ENCODE data around the gene CRYL1. TPM values are rescaled to one million over a fixed set of nuclear protein-coding genes. Genes with fewer than 3 reads are reported as not detected.

CRYL1 gene
- total and polyA plus RNA-seq, 2 of the 8 experiments (the other 6 are each of a cell fraction or from before 2014, with no cell fraction given) = 1.9 to 6.4 TPM

- TF ChIP-seq CBX8 (IDR thresholded peaks at IDR 0.05; ENCODE audit: borderline replicate concordance, low read depth, low read length) (no peak), SIX5 (IDR thresholded peaks at IDR 0.05; ENCODE audit: low read depth, low read length) (no peak), CREB1 (IDR thresholded peaks at IDR 0.05) (no peak), CBX5 (IDR thresholded peaks at IDR 0.05; ENCODE audit: low read depth, low read length) (no peak), EGR1 (IDR thresholded peaks at IDR 0.05; ENCODE audit: borderline replicate concordance, low read depth, low read length) (no peak), KDM5A (IDR thresholded peaks at IDR 0.05; ENCODE audit: low read length) (no peak), NRF1 (IDR thresholded peaks at IDR 0.05; ENCODE audit: low read depth, low read length) (no peak), MAX (IDR thresholded peaks at IDR 0.05) (no peak), ATF3 (IDR thresholded peaks at IDR 0.05; ENCODE audit: insufficient read depth, low read depth, low read length) (no peak), RBBP5 (IDR thresholded peaks at IDR 0.05; ENCODE audit: borderline replicate concordance, low read depth, low read length) (no peak), BRCA1 (IDR thresholded peaks at IDR 0.05; ENCODE audit: low read depth, low read length) (no peak), RAD21 (IDR thresholded peaks at IDR 0.05 in 1 of 2, conservative IDR thresholded peaks at IDR 0.05 in 1 of 2; ENCODE audit: low read depth in 2 of 2, low read length in 2 of 2) (no peak), TAF1 (IDR thresholded peaks at IDR 0.05; ENCODE audit: low read depth, low read length) (no peak), SRF (IDR thresholded peaks at IDR 0.05; ENCODE audit: low read depth, low read length) (no peak)
Measured at GRCh38 chr13:20553311-20553710, 27.7 kb upstream of the CRYL1 start (continued).
